ENCODE data around the gene RNF213.

The RNF213 gene

DNA sequence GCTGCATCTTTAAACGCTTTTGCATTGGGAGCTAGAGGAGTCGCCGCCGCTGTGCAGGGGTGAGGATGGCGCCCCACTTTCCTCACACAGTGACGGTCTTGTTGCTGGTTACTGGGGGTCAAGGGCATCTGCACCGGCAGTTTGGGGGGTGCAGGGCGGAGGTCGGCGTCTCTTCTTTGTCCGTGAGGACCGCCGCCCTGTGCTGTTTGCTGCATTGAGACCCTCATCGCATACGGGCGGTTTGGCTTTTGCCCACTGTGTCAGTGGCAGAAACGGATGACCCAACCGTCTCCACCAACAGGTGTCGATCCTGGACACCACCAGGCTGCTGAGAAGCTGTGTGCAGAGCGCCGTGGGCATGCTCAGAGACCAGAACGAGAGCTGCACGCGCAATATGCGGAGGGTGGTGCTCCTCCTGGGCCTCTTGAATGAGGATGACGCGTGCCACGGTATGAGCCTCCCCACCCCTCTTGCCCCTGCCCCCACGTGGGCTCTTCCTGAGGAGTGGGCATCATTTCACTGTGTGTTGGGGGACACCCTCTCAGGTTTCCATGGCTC is 93.1 kb downstream of the RNF213 start:
- H3K9ac ChIP-seq (ENCODE audit: low read length): no peak overlapping the region
- no peaks in the 10 kb centered on the region for H3K9me3 ChIP-seq (ENCODE audit: low read length)
- H3K27ac ChIP-seq (ENCODE audit: low read depth, low read length, poor library complexity, severe bottlenecking): no peak overlapping the region
- no peaks in the 10 kb centered on the region for H3K9me2 ChIP-seq (ENCODE audit: low read depth, low read length)
- H3K4me2 ChIP-seq (ENCODE audit: low read length): no peak overlapping the region
- no peaks in the 10 kb centered on the region for H3K27me3 ChIP-seq (ENCODE audit: insufficient read depth, low read length)
- H2AFZ ChIP-seq (ENCODE audit: low read length): no peak overlapping the region
- no peaks in the 10 kb centered on the region for H3K79me2 ChIP-seq (ENCODE audit: insufficient read depth, low read length)
- no peak overlapping the region for H3K4me3 ChIP-seq (ENCODE audit: low read depth, low read length, poor library complexity, severe bottlenecking)
- no peaks in the 10 kb centered on the region for H3K4me1 ChIP-seq (ENCODE audit: insufficient read depth, low read length, severe bottlenecking)
- H4K20me1 ChIP-seq (ENCODE audit: insufficient read depth, low read length): no peaks in the 10 kb centered on the region
- TF ChIP-seq, protein P1, sequence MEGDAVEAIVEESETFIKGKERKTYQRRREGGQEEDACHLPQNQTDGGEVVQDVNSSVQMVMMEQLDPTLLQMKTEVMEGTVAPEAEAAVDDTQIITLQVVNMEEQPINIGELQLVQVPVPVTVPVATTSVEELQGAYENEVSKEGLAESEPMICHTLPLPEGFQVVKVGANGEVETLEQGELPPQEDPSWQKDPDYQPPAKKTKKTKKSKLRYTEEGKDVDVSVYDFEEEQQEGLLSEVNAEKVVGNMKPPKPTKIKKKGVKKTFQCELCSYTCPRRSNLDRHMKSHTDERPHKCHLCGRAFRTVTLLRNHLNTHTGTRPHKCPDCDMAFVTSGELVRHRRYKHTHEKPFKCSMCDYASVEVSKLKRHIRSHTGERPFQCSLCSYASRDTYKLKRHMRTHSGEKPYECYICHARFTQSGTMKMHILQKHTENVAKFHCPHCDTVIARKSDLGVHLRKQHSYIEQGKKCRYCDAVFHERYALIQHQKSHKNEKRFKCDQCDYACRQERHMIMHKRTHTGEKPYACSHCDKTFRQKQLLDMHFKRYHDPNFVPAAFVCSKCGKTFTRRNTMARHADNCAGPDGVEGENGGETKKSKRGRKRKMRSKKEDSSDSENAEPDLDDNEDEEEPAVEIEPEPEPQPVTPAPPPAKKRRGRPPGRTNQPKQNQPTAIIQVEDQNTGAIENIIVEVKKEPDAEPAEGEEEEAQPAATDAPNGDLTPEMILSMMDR (IDR thresholded peaks at IDR 0.05; ENCODE audit: low read length): no peak
- no peak for TF ChIP-seq EZH2 (IDR thresholded peaks at IDR 0.05; ENCODE audit: borderline replicate concordance, low read length)
- H3K36me3 ChIP-seq (ENCODE audit: insufficient read depth, low read length): peaks cover 4% of the 10 kb centered on the region; the same call in 1 of the 2 replicates
- no peaks in the 10 kb centered on the region for H3F3A ChIP-seq (ENCODE audit: insufficient read depth, low read length)

- no peaks in the 10 kb centered on the region for H3K79me2 ChIP-seq (ENCODE audit: insufficient read depth, low read length)
- H3K9ac ChIP-seq (ENCODE audit: low read length): no peak overlapping the region
- no peaks in the 10 kb centered on the region for H4K20me1 ChIP-seq (ENCODE audit: insufficient read depth, low read length)
- no peaks in the 10 kb centered on the region for H3F3A ChIP-seq (ENCODE audit: insufficient read depth, low read length)
- no peaks in the 10 kb centered on the region for H3K9me2 ChIP-seq (ENCODE audit: low read depth, low read length)
- no peaks in the 10 kb centered on the region for H3K27me3 ChIP-seq (ENCODE audit: insufficient read depth, low read length)
- peaks cover 4% of the 10 kb centered on the region for H3K36me3 ChIP-seq (ENCODE audit: insufficient read depth, low read length)
- H3K27ac ChIP-seq (ENCODE audit: low read depth, low read length, poor library complexity, severe bottlenecking): no peak overlapping the region
- H3K4me2 ChIP-seq (ENCODE audit: low read length): no peak overlapping the region
- H3K9me3 ChIP-seq (ENCODE audit: low read length): no peaks in the 10 kb centered on the region
- no peak for TF ChIP-seq EZH2 (IDR thresholded peaks at IDR 0.05; ENCODE audit: borderline replicate concordance, low read length)
- TF ChIP-seq, protein P1 (IDR thresholded peaks at IDR 0.05; ENCODE audit: low read length): no peak
- no peak overlapping the region for H3K4me3 ChIP-seq (ENCODE audit: low read depth, low read length, poor library complexity, severe bottlenecking)
- no peaks in the 10 kb centered on the region for H3K4me1 ChIP-seq (ENCODE audit: insufficient read depth, low read length, severe bottlenecking)
- H2AFZ ChIP-seq (ENCODE audit: low read length): no peak overlapping the region
Measured at GRCh38 chr17:80354336-80354735, 93.7 kb downstream of the RNF213 start.

DNA sequence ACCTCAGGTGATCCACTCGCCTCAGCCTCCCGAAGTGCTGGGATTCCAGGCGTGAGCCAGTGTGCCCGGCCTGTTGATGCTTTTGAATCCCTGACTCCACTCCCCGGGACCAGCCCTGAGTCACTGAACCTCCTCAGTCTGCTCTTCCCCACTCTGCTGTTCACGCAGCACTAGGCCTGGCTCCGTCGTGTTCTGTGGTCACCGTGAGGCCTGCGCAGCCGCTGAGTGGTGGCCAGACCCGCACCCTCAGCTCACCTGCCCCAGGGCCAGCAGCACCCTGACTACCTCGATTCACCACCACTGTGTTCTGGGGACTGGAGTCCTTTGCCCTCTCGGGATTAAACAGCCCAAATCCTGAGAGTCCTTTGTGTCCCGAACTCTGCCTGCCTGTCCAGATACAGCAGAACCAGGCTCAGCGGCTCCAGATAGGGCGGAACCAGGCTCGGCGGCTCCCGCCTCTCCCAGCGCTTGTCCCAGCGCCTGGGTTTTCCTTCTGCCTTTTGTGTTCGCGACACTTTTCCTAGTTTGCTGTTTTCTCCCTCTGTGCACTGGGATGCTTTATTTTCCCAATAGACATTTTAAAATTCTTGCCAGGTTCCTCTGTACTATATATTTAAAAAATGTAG is 95.7 kb downstream of the RNF213 start:
- Histone ChIP-seq H3K79me2 (ENCODE audit: insufficient read depth, low read length) (no peaks in the 10 kb centered on the region), H3K27me3 (ENCODE audit: insufficient read depth, low read length) (no peaks in the 10 kb centered on the region), H3F3A (ENCODE audit: insufficient read depth, low read length) (no peaks in the 10 kb centered on the region), H3K36me3 (ENCODE audit: insufficient read depth, low read length) (peaks cover 22% of the 10 kb centered on the region), H3K9me3 (ENCODE audit: low read length) (no peaks in the 10 kb centered on the region), H3K9ac (ENCODE audit: low read length) (no peak overlapping the region), H3K9me2 (ENCODE audit: low read depth, low read length) (no peaks in the 10 kb centered on the region), H3K4me3 (ENCODE audit: low read depth, low read length, poor library complexity, severe bottlenecking) (no peak overlapping the region), H3K4me1 (ENCODE audit: insufficient read depth, low read length, severe bottlenecking) (no peaks in the 10 kb centered on the region), H3K4me2 (ENCODE audit: low read length) (no peak overlapping the region), H2AFZ (ENCODE audit: low read length) (no peak overlapping the region), H4K20me1 (ENCODE audit: insufficient read depth, low read length) (no peaks in the 10 kb centered on the region), H3K27ac (ENCODE audit: low read depth, low read length, poor library complexity, severe bottlenecking) (no peak overlapping the region)
- TF ChIP-seq, protein P1 (IDR thresholded peaks at IDR 0.05; ENCODE audit: low read length): no peak
- TF ChIP-seq EZH2 (IDR thresholded peaks at IDR 0.05; ENCODE audit: borderline replicate concordance, low read length): no peak
